HepG2 (cell line): Measurements from ENCODE around the gene SLC34A3. TPM values are rescaled to one million over a fixed set of nuclear protein-coding genes. Genes with fewer than 3 reads are reported as not detected.
A peak's percentile ranks its signal among the peaks of the same experiment; 100 is the strongest.

Experiments
- ARHGAP35 ChIP-seq: sonication (generic); formaldehyde crosslinking; IDR thresholded peaks from 2 replicates; pipeline ENCODE4 v1.9.0; 2022; ENCODE audit warnings: mild to moderate bottlenecking, inconsistent platforms, moderate library complexity, missing genetic modification reagents, borderline replicate concordance
- ARID2 ChIP-seq: sonication (generic); formaldehyde crosslinking; IDR thresholded peaks from 2 replicates; pipeline ENCODE4 v1.8.1; 2022; ENCODE audit warnings: mild to moderate bottlenecking, missing genetic modification reagents, borderline replicate concordance
- BCL3 ChIP-seq: sonication (generic); formaldehyde crosslinking; IDR thresholded peaks from 2 replicates; pipeline ENCODE4 v1.5.1; 2020; ENCODE audit warnings: mild to moderate bottlenecking, missing genetic modification reagents, moderate library complexity
- FOXP1 ChIP-seq, 2 experiments: fragments of 450-650 bp in 1 of 2; IDR thresholded peaks; 2 replicates each; pipeline ENCODE4 v1.6.1; 2017 to 2018; ENCODE audit warnings: antibody characterized with exemption in 1 of 2
- MAF1 ChIP-seq: sonication (generic); formaldehyde crosslinking; IDR thresholded peaks from 2 replicates; pipeline ENCODE4 v1.5.0; 2020; ENCODE audit warnings: missing genetic modification reagents, borderline replicate concordance
- MED13 ChIP-seq: sonication (generic); formaldehyde crosslinking; IDR thresholded peaks from 2 replicates; pipeline ENCODE4 v1.5.0; 2020; ENCODE audit warnings: missing genetic modification reagents
- NCOA1 ChIP-seq: sonication (generic); formaldehyde crosslinking; IDR thresholded peaks from 2 replicates; pipeline ENCODE4 v1.9.0; 2021; ENCODE audit warnings: missing genetic modification reagents
- ZBTB14 ChIP-seq: sonication (generic); formaldehyde crosslinking; IDR thresholded peaks from 2 replicates; pipeline ENCODE4 v1.4.0; 2020; ENCODE audit warnings: missing genetic modification reagents
- ZFP82 ChIP-seq: sonication (generic); formaldehyde crosslinking; IDR thresholded peaks from 2 replicates; pipeline ENCODE4 v1.5.1; 2020; ENCODE audit warnings: mild to moderate bottlenecking, missing genetic modification reagents, borderline replicate concordance
- ZKSCAN8 ChIP-seq: IDR thresholded peaks from 2 replicates; pipeline ENCODE4 v1.6.1; 2016; ENCODE audit warnings: borderline replicate concordance, missing genetic modification reagents, missing compliant biosample characterization
- ZNF430 ChIP-seq: sonication (generic); formaldehyde crosslinking; IDR thresholded peaks from 2 replicates; pipeline ENCODE4 v1.9.0; 2021; ENCODE audit warnings: mild to moderate bottlenecking, missing genetic modification reagents
- ZNF691 ChIP-seq: sonication (generic); formaldehyde crosslinking; IDR thresholded peaks from 2 replicates; pipeline ENCODE4 v1.4.0; 2020; ENCODE audit warnings: missing genetic modification reagents, low read depth, mild to moderate bottlenecking, borderline replicate concordance
- ZNF720 ChIP-seq: sonication (generic); formaldehyde crosslinking; IDR thresholded peaks from 2 replicates; pipeline ENCODE4 v1.4.0; 2020; ENCODE audit warnings: missing genetic modification reagents
- polyA plus RNA-seq, 8 experiments: library from polyadenylated mRNA; depleted of rRNA in 3 of 8; stranded (reverse) in 7 of 8; unstranded in 1 of 8; fragments of >200 nt; fragmentation: Illumina TruSeq in 4 of 8; extraction: Trizol in 4 of 8; gene quantifications; 2 replicates each; pipeline versions ENCODE4 v1.2.1 to v1.2.3, GENCODE V29; 2011 to 2016; ENCODE audit warnings: low read depth in 4 of 8, missing spikeins in 1 of 8, mixed read lengths in 1 of 8; ENCODE audit not compliant: insufficient read depth in 1 of 8
- total RNA-seq, 5 experiments: library from RNA; depleted of rRNA; stranded (reverse); fragments of >200 nt; fragmentation: Illumina TruSeq; extraction: Trizol; gene quantifications; 2 replicates each; pipeline ENCODE4 v1.2.3, GENCODE V29; 2016; ENCODE audit warnings: low read depth in 1 of 5
- TF ChIP-seq, protein P1 (sequence below): sonication (generic); formaldehyde crosslinking; IDR thresholded peaks from 2 replicates; pipeline ENCODE4 v1.8.1; 2023; ENCODE audit warnings: mild to moderate bottlenecking, missing genetic modification reagents, borderline replicate concordance
- TF ChIP-seq, protein P2 (sequence below): IDR thresholded peaks from 2 replicates; pipeline ENCODE4 v1.6.1; 2016; ENCODE audit warnings: mild to moderate bottlenecking, missing biosample characterization, missing genetic modification reagents
- TF ChIP-seq, protein P3 (sequence below): IDR thresholded peaks from 2 replicates; pipeline ENCODE4 v1.6.1; 2016
- TF ChIP-seq, protein P4 (sequence below): sonication (generic); formaldehyde crosslinking; IDR thresholded peaks from 2 replicates; pipeline ENCODE4 v1.4.0; 2020; ENCODE audit warnings: mild to moderate bottlenecking, low read depth, missing genetic modification reagents
- TF ChIP-seq, protein P5 (sequence below): sonication (generic); formaldehyde crosslinking; IDR thresholded peaks from 2 replicates; pipeline ENCODE4 v1.4.0; 2020; ENCODE audit warnings: missing genetic modification reagents

The SLC34A3 gene
- total and polyA plus RNA-seq, 2 of the 13 experiments (the other 11 are each of a cell fraction or from before 2014, with no cell fraction given), result 0.07 to 1.0 TPM

GRCh38 chr9:137236238-137236935 is 5.7 kb downstream of the SLC34A3 start (continued):
- TF ChIP-seq BCL3 (CRISPR knock-in tag) (0 out of 2 replicates have a peak, but pooled peaks have one; percentile 21), MED13 (no peak), ZKSCAN8 (CRISPR knock-in tag) (peak; percentile 42; the same call in 1 of the 2 replicates), ZNF691 (CRISPR knock-in tag) (0 out of 2 replicates have a peak, but pooled peaks have one; percentile 69), ZNF720 (CRISPR knock-in tag) (no peak), MAF1 (CRISPR knock-in tag) (0 out of 2 replicates have a peak, but pooled peaks have one; percentile 6), NCOA1 (CRISPR knock-in tag) (0 out of 2 replicates have a peak, but pooled peaks have one; percentile 49), ZNF430 (CRISPR knock-in tag) (peak; percentile 89; the same call in 1 of the 2 replicates), ARID2 (CRISPR knock-in tag) (no peak), ZFP82 (CRISPR knock-in tag) (no peak; the same call in 1 of the 2 replicates), FOXP1 (IDR thresholded peaks at IDR 0.05) (no peak), FOXP1 (CRISPR knock-in tag; IDR thresholded peaks at IDR 0.05) (peak; percentile 41; the same call in 1 of the 2 replicates), ARHGAP35 (no peak), ZBTB14 (CRISPR knock-in tag) (no peak)
- TF ChIP-seq, protein P1, sequence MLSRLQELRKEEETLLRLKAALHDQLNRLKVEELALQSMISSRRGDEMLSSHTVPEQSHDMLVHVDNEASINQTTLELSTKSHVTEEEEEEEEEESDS (CRISPR knock-in tag), result no peak
- TF ChIP-seq, protein P2, sequence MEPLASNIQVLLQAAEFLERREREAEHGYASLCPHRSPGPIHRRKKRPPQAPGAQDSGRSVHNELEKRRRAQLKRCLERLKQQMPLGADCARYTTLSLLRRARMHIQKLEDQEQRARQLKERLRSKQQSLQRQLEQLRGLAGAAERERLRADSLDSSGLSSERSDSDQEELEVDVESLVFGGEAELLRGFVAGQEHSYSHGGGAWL, result no peak; the same call in 1 of the 2 replicates
- TF ChIP-seq, protein P3, sequence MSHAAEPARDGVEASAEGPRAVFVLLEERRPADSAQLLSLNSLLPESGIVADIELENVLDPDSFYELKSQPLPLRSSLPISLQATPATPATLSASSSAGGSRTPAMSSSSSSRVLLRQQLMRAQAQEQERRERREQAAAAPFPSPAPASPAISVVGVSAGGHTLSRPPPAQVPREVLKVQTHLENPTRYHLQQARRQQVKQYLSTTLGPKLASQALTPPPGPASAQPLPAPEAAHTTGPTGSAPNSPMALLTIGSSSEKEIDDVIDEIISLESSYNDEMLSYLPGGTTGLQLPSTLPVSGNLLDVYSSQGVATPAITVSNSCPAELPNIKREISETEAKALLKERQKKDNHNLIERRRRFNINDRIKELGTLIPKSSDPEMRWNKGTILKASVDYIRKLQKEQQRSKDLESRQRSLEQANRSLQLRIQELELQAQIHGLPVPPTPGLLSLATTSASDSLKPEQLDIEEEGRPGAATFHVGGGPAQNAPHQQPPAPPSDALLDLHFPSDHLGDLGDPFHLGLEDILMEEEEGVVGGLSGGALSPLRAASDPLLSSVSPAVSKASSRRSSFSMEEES (CRISPR knock-in tag), result peak; percentile 97
- TF ChIP-seq, protein P4, sequence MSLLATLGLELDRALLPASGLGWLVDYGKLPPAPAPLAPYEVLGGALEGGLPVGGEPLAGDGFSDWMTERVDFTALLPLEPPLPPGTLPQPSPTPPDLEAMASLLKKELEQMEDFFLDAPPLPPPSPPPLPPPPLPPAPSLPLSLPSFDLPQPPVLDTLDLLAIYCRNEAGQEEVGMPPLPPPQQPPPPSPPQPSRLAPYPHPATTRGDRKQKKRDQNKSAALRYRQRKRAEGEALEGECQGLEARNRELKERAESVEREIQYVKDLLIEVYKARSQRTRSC (CRISPR knock-in tag), result no peak
- TF ChIP-seq, protein P5, sequence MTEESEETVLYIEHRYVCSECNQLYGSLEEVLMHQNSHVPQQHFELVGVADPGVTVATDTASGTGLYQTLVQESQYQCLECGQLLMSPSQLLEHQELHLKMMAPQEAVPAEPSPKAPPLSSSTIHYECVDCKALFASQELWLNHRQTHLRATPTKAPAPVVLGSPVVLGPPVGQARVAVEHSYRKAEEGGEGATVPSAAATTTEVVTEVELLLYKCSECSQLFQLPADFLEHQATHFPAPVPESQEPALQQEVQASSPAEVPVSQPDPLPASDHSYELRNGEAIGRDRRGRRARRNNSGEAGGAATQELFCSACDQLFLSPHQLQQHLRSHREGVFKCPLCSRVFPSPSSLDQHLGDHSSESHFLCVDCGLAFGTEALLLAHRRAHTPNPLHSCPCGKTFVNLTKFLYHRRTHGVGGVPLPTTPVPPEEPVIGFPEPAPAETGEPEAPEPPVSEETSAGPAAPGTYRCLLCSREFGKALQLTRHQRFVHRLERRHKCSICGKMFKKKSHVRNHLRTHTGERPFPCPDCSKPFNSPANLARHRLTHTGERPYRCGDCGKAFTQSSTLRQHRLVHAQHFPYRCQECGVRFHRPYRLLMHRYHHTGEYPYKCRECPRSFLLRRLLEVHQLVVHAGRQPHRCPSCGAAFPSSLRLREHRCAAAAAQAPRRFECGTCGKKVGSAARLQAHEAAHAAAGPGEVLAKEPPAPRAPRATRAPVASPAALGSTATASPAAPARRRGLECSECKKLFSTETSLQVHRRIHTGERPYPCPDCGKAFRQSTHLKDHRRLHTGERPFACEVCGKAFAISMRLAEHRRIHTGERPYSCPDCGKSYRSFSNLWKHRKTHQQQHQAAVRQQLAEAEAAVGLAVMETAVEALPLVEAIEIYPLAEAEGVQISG (CRISPR knock-in tag), result peak; percentile 64
